Parathyroid adenoma (tissue), 2 donors: Measurements from ENCODE around the gene GANC.
"Not testable (repeated sequence)": the region's sequence is repeated elsewhere in the genome, so short reads cannot be mapped to it uniquely, and the experiment has no call there.

Source experiments
- H2AFZ ChIP-seq: fragments of 300-600 bp; sonication (generic); one replicate; pipeline ENCODE4 v1.7.0; 2017; ENCODE audit warnings: antibody characterized with exemption, mild to moderate bottlenecking
- H3K27ac ChIP-seq: fragments of 300-600 bp; sonication (generic); one replicate; pipeline ENCODE4 v1.7.0; 2017
- H3K27me3 ChIP-seq: fragments of 300-600 bp; sonication (generic); one replicate; pipeline ENCODE4 v1.7.0; 2017; ENCODE audit warnings: low read length; ENCODE audit not compliant: control insufficient read depth, insufficient read depth
- H3K36me3 ChIP-seq: fragments of 300-600 bp; sonication (generic); one replicate; pipeline ENCODE4 v1.7.0; 2017; ENCODE audit warnings: low read length; ENCODE audit not compliant: control insufficient read depth, insufficient read depth
- H3K4me1 ChIP-seq: fragments of 300-600 bp; sonication (generic); one replicate; pipeline ENCODE4 v1.7.0; 2017; ENCODE audit warnings: control low read depth
- H3K4me2 ChIP-seq: fragments of 300-600 bp; sonication (generic); one replicate; pipeline ENCODE4 v1.7.0; 2017; ENCODE audit warnings: low read length
- H3K4me3 ChIP-seq: fragments of 300-600 bp; sonication (generic); one replicate; pipeline ENCODE4 v1.7.0; 2017; ENCODE audit warnings: low read depth, low read length
- H3K79me2 ChIP-seq: fragments of 300-600 bp; sonication (generic); one replicate; pipeline ENCODE4 v1.7.0; 2017; ENCODE audit warnings: control low read depth
- H3K9ac ChIP-seq: fragments of 300-600 bp; sonication (generic); one replicate; pipeline ENCODE4 v1.7.0; 2017; ENCODE audit warnings: mild to moderate bottlenecking
- H3K9me3 ChIP-seq: fragments of 300-600 bp; sonication (generic); one replicate; pipeline ENCODE4 v1.7.0; 2017; ENCODE audit warnings: low read length; ENCODE audit not compliant: control insufficient read depth
- CTCF ChIP-seq: fragments of 300-600 bp; sonication (generic); IDR thresholded peaks from one replicate; pipeline ENCODE4 v1.7.0; 2017; ENCODE audit warnings: antibody characterized with exemption, mild to moderate bottlenecking
- donor health status: primary hyperparathyroidism.

GANC gene

GRCh38 chr15:42314818-42315217 lies 41.8 kb downstream of the GANC start:
- no peaks in the 10 kb centered on the region for H3K79me2 ChIP-seq
- no peak overlapping the region for H3K27ac ChIP-seq
- H3K4me3 ChIP-seq = no peak overlapping the region
- no peak overlapping the region for H3K4me2 ChIP-seq
- H3K4me1 ChIP-seq = no peaks in the 10 kb centered on the region
- TF ChIP-seq CTCF = no peak
- H3K36me3 ChIP-seq = no peaks in the 10 kb centered on the region
- no peak overlapping the region for H3K9ac ChIP-seq
- H3K9me3 ChIP-seq = no peaks in the 10 kb centered on the region
- no peaks in the 10 kb centered on the region for H3K27me3 ChIP-seq
- no peak overlapping the region for H2AFZ ChIP-seq

- H3K36me3 ChIP-seq = no peaks in the 10 kb centered on the region
- no peak for TF ChIP-seq CTCF
- H3K27ac ChIP-seq = no peak overlapping the region
These were observed 42.5 kb downstream of the GANC start for GRCh38 chr15:42315521-42315920.

GRCh38 chr15:42316282-42316805 lies 43.3 kb downstream of the GANC start:
- not testable (repeated sequence) for H3K27ac ChIP-seq, H3K4me2 ChIP-seq, H2AFZ ChIP-seq, H3K27me3 ChIP-seq, H3K4me1 ChIP-seq, H3K9ac ChIP-seq, H3K79me2 ChIP-seq, H3K9me3 ChIP-seq, H3K4me3 ChIP-seq, H3K36me3 ChIP-seq

More at GRCh38 chr15:42315521-42315920, 42.5 kb downstream of the GANC start:
- Histone ChIP-seq H3K4me3 (no peak overlapping the region), H3K9me3 (no peaks in the 10 kb centered on the region), H3K79me2 (no peaks in the 10 kb centered on the region), H3K4me1 (no peaks in the 10 kb centered on the region), H3K9ac (no peak overlapping the region), H2AFZ (no peak overlapping the region), H3K4me2 (no peak overlapping the region), H3K27me3 (no peaks in the 10 kb centered on the region)

GRCh38 chr15:42319206-42319605 lies 46.2 kb downstream of the GANC start:
- no peak overlapping the region for H2AFZ ChIP-seq
- no peaks in the 10 kb centered on the region for H3K4me1 ChIP-seq
- no peaks in the 10 kb centered on the region for H3K9me3 ChIP-seq
- no peak overlapping the region for H3K4me2 ChIP-seq
- H3K27me3 ChIP-seq = no peaks in the 10 kb centered on the region
- H3K4me3 ChIP-seq = no peak overlapping the region
- no peaks in the 10 kb centered on the region for H3K79me2 ChIP-seq
- TF ChIP-seq CTCF = no peak
- no peaks in the 10 kb centered on the region for H3K36me3 ChIP-seq
- H3K27ac ChIP-seq = no peak overlapping the region
- H3K9ac ChIP-seq = no peak overlapping the region

- Histone ChIP-seq H3K4me2 (no peak overlapping the region), H3K4me3 (no peak overlapping the region), H3K27ac (no peak overlapping the region), H3K9me3 (no peaks in the 10 kb centered on the region), H3K79me2 (no peaks in the 10 kb centered on the region), H3K27me3 (no peaks in the 10 kb centered on the region), H2AFZ (no peak overlapping the region), H3K9ac (no peak overlapping the region), H3K36me3 (no peaks in the 10 kb centered on the region), H3K4me1 (no peaks in the 10 kb centered on the region)
- no peak for TF ChIP-seq CTCF
These were observed 51.3 kb downstream of the GANC start for GRCh38 chr15:42324308-42324707.
